Measurements from ENCODE around the gene ZNF346.
A peak's percentile ranks its signal among the peaks of the same experiment; 100 is the strongest.
"Not testable (repeated sequence)": the region's sequence is repeated elsewhere in the genome, so short reads cannot be mapped to it uniquely, and the experiment has no call there.

The ZNF346 gene

GRCh38 chr5:177022386-177023302 is at the start of gene ZNF346:
Gene ZNF346, plus strand, starts transcription at chr5:177022696. Its CDS starts 43 bp downstream, at chr5:177022739.
- DNase-seq (ENCODE audit: low read depth in 2 of 2) = peak; percentile 90 to 91

GRCh38 chr5:176979669-176980068 is 42.8 kb upstream of the ZNF346 start:
- DNase-seq (ENCODE audit: low read depth in 2 of 2) = no peak

DNA sequence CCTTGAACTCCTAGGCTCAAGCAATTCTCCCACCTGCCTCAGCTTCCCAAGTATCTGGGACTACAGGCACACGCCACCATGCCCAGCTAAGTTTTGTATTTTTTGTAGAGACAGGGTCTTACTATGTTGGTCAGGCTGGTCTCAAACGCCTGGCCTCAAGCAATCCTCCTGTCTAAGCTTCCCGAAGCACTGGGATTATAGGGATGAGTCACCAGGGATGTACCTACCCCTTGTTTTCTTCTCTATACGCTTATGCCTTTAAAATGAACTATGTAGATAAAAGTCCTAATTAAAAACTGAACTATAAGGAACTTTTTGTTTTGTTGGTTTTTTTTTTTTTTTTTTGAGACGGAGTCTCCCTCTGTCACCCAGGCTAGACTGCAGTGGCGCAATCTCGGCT is 41.7 kb upstream of the ZNF346 start:
- no peak for DNase-seq (ENCODE audit: low read depth in 2 of 2)

GRCh38 chr5:176983112-176983511 is 39.4 kb upstream of the ZNF346 start:
- DNase-seq (ENCODE audit: low read depth in 2 of 2) = not testable (repeated sequence)

DNA sequence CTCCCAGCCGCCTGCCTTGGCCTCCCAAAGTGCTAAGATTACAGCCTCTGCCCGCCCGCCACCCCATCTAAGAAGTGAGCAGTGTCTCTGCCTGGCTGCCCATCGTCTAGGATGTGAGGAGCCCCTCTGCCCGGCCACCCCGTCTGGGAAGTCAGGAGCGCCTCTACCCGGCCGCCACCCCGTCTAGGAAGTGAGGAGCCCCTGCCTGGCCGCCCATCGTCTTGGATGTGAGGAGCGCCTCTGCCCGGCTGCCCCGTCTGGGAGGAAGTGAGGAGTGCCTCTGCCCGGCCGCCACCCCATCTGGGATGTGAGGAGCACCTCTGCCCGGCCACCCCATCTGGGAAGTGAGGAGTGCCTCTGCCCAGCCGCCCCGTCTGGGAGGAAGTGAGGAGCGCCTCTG is 38.9 kb upstream of the ZNF346 start:
- DNase-seq (ENCODE audit: low read depth in 2 of 2) = not testable (repeated sequence)

DNA sequence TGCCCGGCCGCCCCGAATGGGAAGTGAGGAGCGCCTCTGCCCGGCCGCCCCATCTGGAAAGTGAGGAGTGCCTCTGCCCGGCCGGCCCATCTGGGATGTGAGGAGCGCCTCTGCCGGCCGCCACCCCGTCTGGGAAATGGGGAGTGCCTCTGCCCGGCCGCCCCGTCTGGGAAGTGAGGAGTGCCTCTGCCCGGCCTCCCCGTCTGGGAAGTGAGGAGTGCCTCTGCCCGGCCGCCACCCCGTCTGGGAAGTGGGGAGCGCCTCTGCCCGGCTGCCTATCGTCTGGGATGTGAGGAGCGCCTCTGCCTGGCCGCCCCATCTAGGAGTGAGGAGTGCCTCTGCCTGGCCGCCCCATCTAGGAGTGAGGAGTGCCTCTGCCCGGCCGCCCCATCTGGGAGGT is 38.3 kb upstream of the ZNF346 start:
- DNase-seq (ENCODE audit: low read depth in 2 of 2) = not testable (repeated sequence)

GRCh38 chr5:176985516-176985915 is 37.0 kb upstream of the ZNF346 start:
- no peak for DNase-seq (ENCODE audit: low read depth in 2 of 2)

- no peak for DNase-seq (ENCODE audit: low read depth in 2 of 2)
Measured at GRCh38 chr5:176986280-176986679, 36.2 kb upstream of the ZNF346 start.

DNA sequence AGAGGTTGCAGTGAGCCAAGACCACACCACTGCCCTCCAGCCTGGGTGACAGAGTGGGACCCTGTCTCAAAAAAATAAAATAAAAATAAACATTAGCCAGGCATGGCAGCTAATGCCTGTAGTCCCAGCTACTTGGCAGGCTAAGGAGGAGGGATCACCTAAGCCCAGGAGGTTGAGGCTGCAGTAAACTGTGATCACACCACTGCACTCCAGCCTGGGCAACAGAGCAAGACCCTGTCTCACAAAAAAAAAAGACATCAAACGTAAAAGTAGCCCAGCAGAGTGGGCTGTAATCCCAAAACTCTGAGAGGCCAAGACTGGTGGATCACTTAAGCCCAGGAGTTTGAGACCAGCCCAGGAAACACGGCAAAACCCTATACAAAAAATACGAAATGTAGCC is 34.9 kb upstream of the ZNF346 start:
- no peak for DNase-seq (ENCODE audit: low read depth in 2 of 2)

- DNase-seq (ENCODE audit: low read depth in 2 of 2) = not testable (repeated sequence)
Measured at GRCh38 chr5:176993081-176993480, 29.4 kb upstream of the ZNF346 start.

DNA sequence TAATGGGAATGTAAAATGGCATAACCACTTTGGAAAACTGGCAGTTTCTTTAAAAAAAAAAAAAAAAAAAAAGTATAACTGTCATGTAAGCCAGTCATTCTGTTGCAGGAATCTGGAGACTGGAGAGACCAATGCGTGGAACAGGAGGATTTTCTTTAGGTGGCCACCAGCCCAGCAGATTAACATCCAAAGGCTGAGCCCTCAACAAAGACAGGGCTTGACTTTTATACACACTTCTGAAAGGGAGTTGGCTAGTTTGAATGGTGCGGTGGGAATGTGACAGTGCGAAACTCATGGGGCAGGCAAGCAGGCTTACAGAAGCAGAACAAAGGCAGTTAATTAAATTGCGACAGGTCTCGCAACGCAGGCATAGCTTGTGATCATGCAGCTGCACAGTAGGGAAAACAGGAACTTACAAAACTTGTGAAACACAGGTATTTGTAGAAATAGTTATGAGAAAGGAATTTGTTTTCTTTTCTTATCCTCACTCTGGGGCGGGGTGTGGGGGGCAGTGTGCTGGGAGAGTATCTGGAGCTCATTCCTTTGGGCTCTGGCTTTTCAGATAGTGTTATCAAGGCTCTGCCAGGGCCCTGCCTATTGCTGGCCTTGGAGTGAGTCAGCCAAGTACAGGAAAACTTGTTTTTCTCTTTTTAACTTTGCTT is 27.9 kb upstream of the ZNF346 start:
- no peak for DNase-seq (ENCODE audit: low read depth in 2 of 2)

- no peak for DNase-seq (ENCODE audit: low read depth in 2 of 2)
Measured at GRCh38 chr5:176995122-176995490, 27.4 kb upstream of the ZNF346 start.

DNA sequence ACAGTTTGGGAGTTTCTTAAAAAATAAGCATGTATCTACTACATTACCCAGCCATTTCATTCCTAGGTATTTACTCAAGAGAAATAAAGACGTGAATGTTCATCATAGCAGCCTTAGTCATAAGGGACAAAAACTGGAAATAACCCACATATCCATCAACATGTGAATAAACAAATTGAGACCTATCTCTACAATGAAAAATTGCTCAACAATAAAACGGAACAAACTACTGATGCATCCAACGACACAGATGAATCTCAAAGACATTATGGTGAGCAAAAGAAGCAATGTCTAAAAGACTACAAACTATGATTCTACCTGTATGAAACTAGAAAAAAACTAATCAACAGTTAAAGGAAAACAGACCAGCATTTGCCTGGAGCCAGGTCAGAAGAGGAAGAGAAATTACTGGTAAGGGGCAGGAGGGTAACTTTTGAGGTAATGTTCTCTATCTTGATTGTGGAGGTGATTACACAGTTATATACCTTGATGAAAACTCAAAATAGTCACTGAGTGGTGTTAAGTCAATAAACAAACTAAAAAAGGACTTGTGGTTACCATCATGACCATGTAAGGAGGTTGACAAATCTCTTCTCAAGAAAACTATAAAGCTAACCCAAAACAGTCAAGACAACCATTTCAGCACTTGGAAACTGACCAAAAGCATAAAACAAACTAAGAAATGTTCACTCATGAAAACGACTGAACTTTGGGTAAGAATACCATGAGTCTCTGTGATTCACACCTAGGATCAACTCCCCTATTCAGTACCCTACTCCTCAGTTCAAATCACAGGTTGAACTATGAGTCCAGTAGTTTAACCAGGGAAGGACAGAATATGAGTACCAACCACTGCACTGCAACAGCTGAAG is 26.4 kb upstream of the ZNF346 start:
- DNase-seq (ENCODE audit: low read depth in 2 of 2) = no peak

DNA sequence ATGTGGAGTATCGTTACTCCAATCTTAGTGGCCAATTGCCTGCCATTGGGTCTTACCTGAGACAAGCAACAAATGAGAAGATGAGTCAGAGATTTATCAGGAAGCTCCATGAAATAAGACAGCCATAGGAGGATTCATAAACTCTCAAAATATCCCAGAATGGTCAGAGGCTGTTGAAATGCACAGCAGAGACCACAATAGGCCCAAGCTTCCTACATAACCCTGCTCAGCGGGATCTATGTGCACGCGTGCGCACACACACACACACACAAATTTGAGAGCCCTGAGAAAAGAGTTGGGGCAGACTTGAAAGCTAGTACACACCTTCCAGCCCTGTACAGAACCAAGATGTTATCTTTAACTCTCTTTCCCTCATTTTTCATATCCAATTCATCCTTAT is 25.7 kb upstream of the ZNF346 start:
- no peak for DNase-seq (ENCODE audit: low read depth in 2 of 2)

DNA sequence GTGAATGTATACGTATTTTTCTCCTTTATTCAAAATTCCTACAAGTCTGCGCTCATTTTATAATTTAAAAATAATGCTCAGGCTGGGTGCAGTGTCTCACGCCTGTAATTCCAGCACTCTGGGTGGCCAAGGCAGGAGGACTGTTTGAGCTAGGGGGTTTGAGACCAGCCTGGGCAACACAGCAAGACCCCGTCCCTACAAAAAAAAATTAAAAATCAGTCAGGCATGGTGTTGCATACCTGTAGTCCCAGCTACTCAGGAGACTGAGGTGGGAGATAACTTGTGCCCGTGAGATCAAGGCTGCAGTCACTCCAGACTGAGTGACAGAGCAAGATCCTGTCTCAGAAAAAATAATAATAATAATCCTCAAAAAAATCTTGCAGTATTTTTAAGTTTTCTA is 23.7 kb upstream of the ZNF346 start:
- DNase-seq (ENCODE audit: low read depth in 2 of 2) = no peak

DNA sequence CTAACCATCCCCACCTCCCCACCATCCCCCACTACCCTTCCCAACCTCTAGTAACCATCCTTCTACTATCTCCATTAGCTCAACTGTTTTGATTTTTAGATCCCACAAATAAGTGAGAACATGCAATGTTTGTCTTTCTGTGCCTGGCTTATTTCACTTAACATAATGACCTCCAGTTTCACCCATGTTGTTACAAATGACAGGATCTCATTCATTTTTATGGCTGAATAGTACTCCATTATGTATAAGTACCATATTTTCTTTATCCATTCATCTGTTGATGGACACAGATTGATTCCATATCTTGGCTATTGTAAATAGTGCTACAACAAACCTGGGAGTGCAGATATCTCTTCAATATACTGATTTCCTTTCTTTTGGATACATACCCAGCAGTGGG is 23.0 kb upstream of the ZNF346 start:
- not testable (repeated sequence) for DNase-seq (ENCODE audit: low read depth in 2 of 2)

GRCh38 chr5:177003649-177004048 is 18.8 kb upstream of the ZNF346 start:
- no peak for DNase-seq (ENCODE audit: low read depth in 2 of 2)

- no peak for DNase-seq (ENCODE audit: low read depth in 2 of 2)
Measured at GRCh38 chr5:177004961-177005360, 17.5 kb upstream of the ZNF346 start.

DNA sequence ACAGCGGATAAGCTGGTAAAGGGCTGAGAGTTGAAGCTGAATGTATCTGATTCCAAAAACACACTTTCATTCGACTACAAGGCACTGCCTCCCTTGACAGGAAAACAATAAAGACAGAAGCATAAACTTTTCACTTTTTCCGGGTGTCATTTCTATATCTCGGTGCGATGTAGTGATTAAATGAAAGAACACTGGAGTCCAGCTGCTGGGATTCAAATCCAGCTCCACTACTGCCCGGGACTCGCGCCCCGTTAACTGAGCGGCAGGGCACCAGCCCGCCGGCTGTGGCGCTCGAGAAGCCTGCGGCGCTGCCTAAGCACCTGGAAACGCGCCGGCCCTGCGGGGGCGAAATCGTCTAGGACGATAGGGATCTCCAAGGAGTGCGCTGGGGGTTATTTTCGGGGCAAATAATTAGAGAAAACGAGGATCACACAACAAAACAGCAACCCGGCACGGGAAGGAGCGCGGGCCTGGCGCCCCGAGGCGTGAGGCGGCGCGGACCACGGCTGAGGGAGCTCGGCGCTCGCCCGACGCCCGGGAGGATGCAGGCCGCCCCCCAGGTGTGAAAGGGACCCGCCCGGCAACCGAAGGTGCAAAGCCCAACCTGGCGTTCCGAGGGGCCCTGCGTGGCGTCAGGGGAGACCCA is 16.8 kb upstream of the ZNF346 start:
- peak; percentile 62 to 67 for DNase-seq (ENCODE audit: low read depth in 2 of 2)

DNA sequence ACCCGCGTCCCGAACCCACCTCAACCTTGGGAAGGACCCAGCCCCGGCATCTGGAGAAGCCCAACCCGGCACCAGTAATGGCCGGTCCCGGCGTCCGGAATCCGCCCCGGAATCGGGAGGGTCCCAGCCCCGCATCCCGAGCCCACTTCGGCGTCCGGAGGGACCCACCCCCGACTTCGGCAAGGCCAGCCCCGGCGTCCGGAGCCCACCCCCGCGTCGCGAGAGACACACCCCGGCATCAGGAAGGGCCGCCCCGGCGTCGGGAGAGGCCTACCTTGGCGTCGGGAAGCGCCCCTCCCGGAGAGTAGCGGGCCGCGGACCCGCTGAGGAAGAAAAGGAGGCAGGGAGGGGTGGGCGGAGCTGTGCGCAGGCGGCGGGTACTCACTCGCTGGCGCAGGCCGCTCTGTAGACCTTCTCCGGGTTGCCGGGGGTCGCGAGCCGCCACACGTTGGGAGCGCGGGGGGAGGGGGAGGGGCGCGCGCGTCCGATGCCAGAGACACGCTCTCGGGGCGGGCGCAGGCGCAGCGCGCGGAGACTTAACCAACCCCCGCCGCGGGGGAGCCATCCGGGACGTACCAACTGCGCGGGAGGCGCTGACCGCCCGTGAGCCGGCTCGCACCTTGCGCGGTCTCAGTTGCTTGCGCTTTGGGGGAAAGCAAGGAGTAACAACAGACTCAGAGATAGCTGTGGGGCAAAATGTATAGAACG is 16.1 kb upstream of the ZNF346 start, which contains the start of gene UIMC1:
TSS of gene UIMC1 (minus strand) at position 515 of the 708 bp plus-strand sequence. CDS start 24,164 bp downstream, outside the sequence.
- DNase-seq (ENCODE audit: low read depth in 2 of 2) = peak; percentile 89 to 92

DNA sequence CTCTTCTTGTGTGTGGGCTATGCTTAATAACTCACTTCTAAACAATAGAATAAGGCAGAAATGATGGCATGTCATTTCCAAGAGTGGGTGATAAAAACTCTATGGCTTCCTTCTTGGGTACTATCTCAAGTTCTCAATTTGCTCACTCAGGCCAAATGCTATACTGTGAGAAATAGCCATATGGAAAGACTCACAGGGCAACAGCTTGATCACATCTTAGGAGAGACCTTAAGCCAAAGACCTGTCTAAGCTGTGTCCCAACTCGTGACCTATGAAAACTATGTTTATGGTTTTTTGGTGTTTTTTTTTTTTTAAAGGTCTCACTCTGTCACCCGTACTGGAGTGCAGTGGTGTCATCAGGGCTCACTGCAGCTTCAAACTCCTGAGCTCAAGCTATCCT is 13.8 kb upstream of the ZNF346 start:
- DNase-seq (ENCODE audit: low read depth in 2 of 2) = no peak

Measured in stimulated activated CD4-positive, alpha-beta T cell treated with anti-CD3 and anti-CD28 coated beads, Interleukin-4, amount 100 ng/mL, for 48 hours (primary cell).